ENCODE measurements around the gene LRP5. TPM values are rescaled to one million over a fixed set of nuclear protein-coding genes. Genes with fewer than 3 reads are reported as not detected.

The LRP5 gene
- total and polyA plus RNA-seq, 2 experiments from 2014 or later, result 26.9 to 51.1 TPM

- no peaks in the 10 kb centered on the region for H3K9me3 Mint-ChIP-seq
- H3K27me3 Mint-ChIP-seq (ENCODE audit: insufficient read depth, low read depth, poor library complexity), result peaks cover 4% of the 10 kb centered on the region
- H3K27ac Mint-ChIP-seq, result peak overlapping the region; percentile 65; the same call in 1 of the 2 replicates
- peaks cover 43% of the 10 kb centered on the region for H3K36me3 Mint-ChIP-seq (ENCODE audit: low read depth)
- no peaks in the 10 kb centered on the region; the same call in 1 of the 2 replicates for H4K20me1 ChIP-seq (replicated peaks; ENCODE audit: insufficient read depth)
- no peak overlapping the region for H3K4me2 ChIP-seq
- H3K27me3 ChIP-seq (ENCODE audit: insufficient read depth), result no peaks in the 10 kb centered on the region
- H3K9me2 ChIP-seq (ENCODE audit: insufficient read depth), result no peaks in the 10 kb centered on the region
- ATAC-seq, result no peak
- TF ChIP-seq ZNF114 (CRISPR knock-in tag; IDR thresholded peaks at IDR 0.05), result no peak
- TF ChIP-seq REST (IDR thresholded peaks at IDR 0.05; ENCODE audit: unreplicated experiment), result no peak
- no peak for TF ChIP-seq CTCF (conservative IDR thresholded peaks at IDR 0.05; ENCODE audit: low read depth in 2 of 2)
- no peak for TF ChIP-seq CREB1 (CRISPR knock-in tag; IDR thresholded peaks at IDR 0.05; ENCODE audit: low read depth)
- TF ChIP-seq NANOG (IDR thresholded peaks at IDR 0.05; ENCODE audit: borderline replicate concordance), result no peak
- TF ChIP-seq ETS1 (IDR thresholded peaks at IDR 0.05), result no peak
- no peak for TF ChIP-seq POLR2AphosphoS5 (IDR thresholded peaks at IDR 0.05; ENCODE audit: low read depth)
- no peak for TF ChIP-seq JUNB (IDR thresholded peaks at IDR 0.05; ENCODE audit: unreplicated experiment)
- no peaks in the 10 kb centered on the region for H3K4me1 ChIP-seq (ENCODE audit: insufficient read depth)
- no peaks in the 10 kb centered on the region for H3K4me1 Mint-ChIP-seq
- H3K4me3 Mint-ChIP-seq, result no peak overlapping the region
- H3F3A ChIP-seq (replicated peaks; ENCODE audit: low read depth), result 0 out of 2 replicates have a peak, but pooled peaks cover 3% of the 10 kb centered on the region
- no peaks in the 10 kb centered on the region for H3K79me2 ChIP-seq (replicated peaks; ENCODE audit: insufficient read depth)
- H3K4me3 ChIP-seq, result no peak overlapping the region
- DNase-seq (ENCODE audit: low spot score), result no peak
- no peaks in the 10 kb centered on the region for H3K36me3 ChIP-seq (ENCODE audit: insufficient read depth)
- no peak overlapping the region for H2AFZ ChIP-seq
- H3K27ac ChIP-seq (ENCODE audit: low read depth), result no peak overlapping the region
Measured at GRCh38 chr11:68418648-68419047, 106.3 kb downstream of the LRP5 start.

GRCh38 chr11:68420171-68420570 is 107.8 kb downstream of the LRP5 start:
- Histone ChIP-seq H3F3A (replicated peaks; ENCODE audit: low read depth) (0 out of 2 replicates have a peak, but pooled peaks cover 3% of the 10 kb centered on the region), H3K4me3 (no peak overlapping the region), H3K27ac (ENCODE audit: low read depth) (no peak overlapping the region), H3K4me1 (ENCODE audit: insufficient read depth) (no peaks in the 10 kb centered on the region), H2AFZ (no peak overlapping the region), H3K36me3 (ENCODE audit: insufficient read depth) (no peaks in the 10 kb centered on the region), H3K27me3 (ENCODE audit: insufficient read depth) (no peaks in the 10 kb centered on the region), H3K79me2 (replicated peaks; ENCODE audit: insufficient read depth) (no peaks in the 10 kb centered on the region), H3K4me2 (no peak overlapping the region), H4K20me1 (replicated peaks; ENCODE audit: insufficient read depth) (no peaks in the 10 kb centered on the region; the same call in 1 of the 2 replicates), H3K9me2 (ENCODE audit: insufficient read depth) (no peaks in the 10 kb centered on the region)
- no peaks in the 10 kb centered on the region for H3K9me3 Mint-ChIP-seq
- no peak overlapping the region for H3K27ac Mint-ChIP-seq
- ATAC-seq (no peak), DNase-seq (ENCODE audit: low spot score) (no peak)
- no peaks in the 10 kb centered on the region for H3K4me1 Mint-ChIP-seq
- no peak overlapping the region for H3K4me3 Mint-ChIP-seq
- H3K27me3 Mint-ChIP-seq (ENCODE audit: insufficient read depth, low read depth, poor library complexity), result peaks cover 4% of the 10 kb centered on the region
- H3K36me3 Mint-ChIP-seq (ENCODE audit: low read depth), result peaks cover 41% of the 10 kb centered on the region
- no peak for TF ChIP-seq CREB1 (CRISPR knock-in tag; IDR thresholded peaks at IDR 0.05; ENCODE audit: low read depth)
- TF ChIP-seq EZH2phosphoT487 (IDR thresholded peaks at IDR 0.05; ENCODE audit: unreplicated experiment), result no peak
- no peak for TF ChIP-seq EZH2 (IDR thresholded peaks at IDR 0.05; ENCODE audit: low read depth, unreplicated experiment)
- no peak for TF ChIP-seq ETS1 (IDR thresholded peaks at IDR 0.05)
- no peak for TF ChIP-seq REST (IDR thresholded peaks at IDR 0.05; ENCODE audit: unreplicated experiment)
- no peak for TF ChIP-seq ZNF114 (CRISPR knock-in tag; IDR thresholded peaks at IDR 0.05)
- no peak for TF ChIP-seq ZNF331 (CRISPR knock-in tag; IDR thresholded peaks at IDR 0.05; ENCODE audit: low read depth)
